PC-9 (cell line): Measurements from ENCODE around the gene TBC1D14.

Source experiments
- CTCF ChIP-seq: fragments of 200-600 bp; sonication (generic); conservative IDR thresholded peaks from 2 replicates; pipeline ENCODE4 v1.6.1; 2017; ENCODE audit warnings: mixed run types, antibody characterized with exemption, mild to moderate bottlenecking, moderate library complexity
- EZH2 ChIP-seq: fragments of 200-600 bp; sonication (generic); IDR thresholded peaks from 2 replicates; pipeline ENCODE4 v1.8.0; 2017; ENCODE audit warnings: antibody characterized with exemption, low read depth

GRCh38 chr4:6892909-6893202 lies 16.8 kb upstream of the TBC1D14 start:
- TF ChIP-seq CTCF = no peak
- TF ChIP-seq EZH2 = no peak
